ENCODE results near the gene ZFYVE9. TPM values are rescaled to one million over a fixed set of nuclear protein-coding genes. Genes with fewer than 3 reads are reported as not detected.

The ZFYVE9 gene
- total RNA-seq, 1 donor from 2014 or later, result 25.6 TPM

DNA sequence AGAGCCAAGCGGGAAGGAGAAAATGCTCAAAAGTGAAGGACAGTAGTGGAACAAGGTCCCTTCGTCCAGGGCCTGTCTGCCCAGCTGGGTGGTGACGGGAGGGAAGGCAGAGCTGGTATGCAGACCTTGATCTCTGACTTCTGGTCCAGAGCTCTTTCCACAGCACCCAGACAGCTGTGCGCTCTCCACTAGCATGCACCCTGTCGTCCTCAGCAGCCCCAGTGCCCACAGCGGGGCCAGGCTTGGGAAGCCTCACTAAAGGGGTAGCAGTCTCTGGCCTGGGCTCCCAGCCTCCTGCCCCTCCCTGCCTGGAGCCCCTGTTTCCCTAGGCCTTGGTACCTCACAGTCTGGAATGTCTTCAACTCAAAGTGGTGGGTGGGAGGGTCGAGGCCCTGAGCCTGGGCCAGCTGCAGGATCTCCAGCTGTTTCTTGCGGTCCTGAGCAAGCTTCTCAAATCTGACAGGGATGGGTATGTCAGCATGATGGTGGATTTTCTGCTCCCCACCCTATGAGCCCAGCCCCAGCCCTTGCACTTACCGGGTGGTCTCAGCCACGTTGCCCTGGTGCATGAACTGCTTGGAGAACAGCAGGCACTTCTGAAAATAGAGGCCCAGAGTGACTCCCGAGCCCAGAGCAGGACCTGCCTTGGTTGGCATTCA lies 214.1 kb downstream of the ZFYVE9 start:
- H3K27me3 Mint-ChIP-seq (ENCODE audit: unreplicated experiment), result peaks cover 7% of the 10 kb centered on the region
- no peaks in the 10 kb centered on the region for H3K4me1 Mint-ChIP-seq (ENCODE audit: low read depth, unreplicated experiment)
- TF ChIP-seq, protein P1, sequence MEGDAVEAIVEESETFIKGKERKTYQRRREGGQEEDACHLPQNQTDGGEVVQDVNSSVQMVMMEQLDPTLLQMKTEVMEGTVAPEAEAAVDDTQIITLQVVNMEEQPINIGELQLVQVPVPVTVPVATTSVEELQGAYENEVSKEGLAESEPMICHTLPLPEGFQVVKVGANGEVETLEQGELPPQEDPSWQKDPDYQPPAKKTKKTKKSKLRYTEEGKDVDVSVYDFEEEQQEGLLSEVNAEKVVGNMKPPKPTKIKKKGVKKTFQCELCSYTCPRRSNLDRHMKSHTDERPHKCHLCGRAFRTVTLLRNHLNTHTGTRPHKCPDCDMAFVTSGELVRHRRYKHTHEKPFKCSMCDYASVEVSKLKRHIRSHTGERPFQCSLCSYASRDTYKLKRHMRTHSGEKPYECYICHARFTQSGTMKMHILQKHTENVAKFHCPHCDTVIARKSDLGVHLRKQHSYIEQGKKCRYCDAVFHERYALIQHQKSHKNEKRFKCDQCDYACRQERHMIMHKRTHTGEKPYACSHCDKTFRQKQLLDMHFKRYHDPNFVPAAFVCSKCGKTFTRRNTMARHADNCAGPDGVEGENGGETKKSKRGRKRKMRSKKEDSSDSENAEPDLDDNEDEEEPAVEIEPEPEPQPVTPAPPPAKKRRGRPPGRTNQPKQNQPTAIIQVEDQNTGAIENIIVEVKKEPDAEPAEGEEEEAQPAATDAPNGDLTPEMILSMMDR (IDR thresholded peaks at IDR 0.05; ENCODE audit: partially characterized antibody, unreplicated experiment), result no peak
- H3K27ac Mint-ChIP-seq (ENCODE audit: unreplicated experiment), result no peak overlapping the region
- no peak overlapping the region for H3K4me3 Mint-ChIP-seq (ENCODE audit: unreplicated experiment)
- no peak for DNase-seq
- H3K9me3 Mint-ChIP-seq (ENCODE audit: unreplicated experiment), result peaks cover 2% of the 10 kb centered on the region
- peaks cover 19% of the 10 kb centered on the region for H3K36me3 Mint-ChIP-seq (ENCODE audit: unreplicated experiment)

DNA sequence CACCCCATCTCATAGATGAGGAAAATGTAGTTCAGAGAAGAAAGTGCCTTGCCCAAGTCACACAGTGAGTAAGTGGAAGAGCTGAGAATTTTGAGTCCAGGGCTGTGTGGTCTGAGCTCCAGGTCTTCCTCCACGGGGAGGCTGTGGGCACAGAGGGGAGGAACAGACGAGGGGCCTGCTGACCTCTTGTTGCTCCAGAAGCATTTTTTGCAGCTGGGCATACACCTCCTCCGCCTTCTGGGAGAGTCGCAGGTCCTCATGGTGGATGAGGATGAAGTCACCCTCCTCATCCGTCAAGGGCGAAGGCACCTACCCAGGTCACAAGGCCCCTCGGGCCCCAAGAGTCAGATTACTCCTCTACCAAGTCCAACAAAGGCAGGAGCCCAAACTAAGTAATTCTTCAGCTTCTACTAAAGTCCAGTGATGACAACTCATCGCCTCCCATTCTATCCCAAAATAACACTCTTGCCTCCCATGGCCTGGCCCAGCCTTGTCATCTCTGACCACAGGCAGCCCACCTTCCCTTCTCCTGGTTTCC lies 215.0 kb downstream of the ZFYVE9 start:
- peaks cover 11% of the 10 kb centered on the region for H3K27me3 Mint-ChIP-seq (ENCODE audit: unreplicated experiment)
- TF ChIP-seq, protein P1 (IDR thresholded peaks at IDR 0.05; ENCODE audit: partially characterized antibody, unreplicated experiment), result no peak
- no peak overlapping the region for H3K4me3 Mint-ChIP-seq (ENCODE audit: unreplicated experiment)
- no peaks in the 10 kb centered on the region for H3K4me1 Mint-ChIP-seq (ENCODE audit: low read depth, unreplicated experiment)
- H3K9me3 Mint-ChIP-seq (ENCODE audit: unreplicated experiment), result peaks cover 4% of the 10 kb centered on the region
- DNase-seq, result no peak
- peaks cover 25% of the 10 kb centered on the region for H3K36me3 Mint-ChIP-seq (ENCODE audit: unreplicated experiment)
- no peak overlapping the region for H3K27ac Mint-ChIP-seq (ENCODE audit: unreplicated experiment)

DNA sequence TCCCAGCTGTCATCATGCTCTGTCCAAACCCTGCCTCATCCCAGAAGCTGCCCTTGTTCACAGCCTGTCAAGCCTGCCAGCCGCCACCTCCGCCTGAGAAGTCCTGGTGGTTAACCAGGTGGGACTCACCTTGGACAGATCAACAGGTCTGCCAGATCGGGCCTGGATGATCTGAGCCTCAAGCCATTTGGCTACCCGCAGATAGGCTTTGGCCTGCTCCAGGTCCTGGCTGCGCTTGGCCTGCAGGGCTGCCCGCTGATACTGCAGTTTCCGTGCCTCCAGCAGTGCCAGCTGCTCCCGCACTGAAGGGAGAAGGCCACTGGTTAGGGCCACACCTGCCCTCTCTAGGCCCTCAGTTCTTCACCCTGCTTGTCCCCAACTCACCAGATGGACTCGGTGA lies 215.5 kb downstream of the ZFYVE9 start:
- H3K4me3 Mint-ChIP-seq (ENCODE audit: unreplicated experiment), result no peak overlapping the region
- H3K27me3 Mint-ChIP-seq (ENCODE audit: unreplicated experiment), result peaks cover 11% of the 10 kb centered on the region
- H3K36me3 Mint-ChIP-seq (ENCODE audit: unreplicated experiment), result peaks cover 25% of the 10 kb centered on the region
- no peak overlapping the region for H3K27ac Mint-ChIP-seq (ENCODE audit: unreplicated experiment)
- no peak for DNase-seq
- no peaks in the 10 kb centered on the region for H3K4me1 Mint-ChIP-seq (ENCODE audit: low read depth, unreplicated experiment)
- peaks cover 4% of the 10 kb centered on the region for H3K9me3 Mint-ChIP-seq (ENCODE audit: unreplicated experiment)
- TF ChIP-seq, protein P1 (IDR thresholded peaks at IDR 0.05; ENCODE audit: partially characterized antibody, unreplicated experiment), result no peak

DNA sequence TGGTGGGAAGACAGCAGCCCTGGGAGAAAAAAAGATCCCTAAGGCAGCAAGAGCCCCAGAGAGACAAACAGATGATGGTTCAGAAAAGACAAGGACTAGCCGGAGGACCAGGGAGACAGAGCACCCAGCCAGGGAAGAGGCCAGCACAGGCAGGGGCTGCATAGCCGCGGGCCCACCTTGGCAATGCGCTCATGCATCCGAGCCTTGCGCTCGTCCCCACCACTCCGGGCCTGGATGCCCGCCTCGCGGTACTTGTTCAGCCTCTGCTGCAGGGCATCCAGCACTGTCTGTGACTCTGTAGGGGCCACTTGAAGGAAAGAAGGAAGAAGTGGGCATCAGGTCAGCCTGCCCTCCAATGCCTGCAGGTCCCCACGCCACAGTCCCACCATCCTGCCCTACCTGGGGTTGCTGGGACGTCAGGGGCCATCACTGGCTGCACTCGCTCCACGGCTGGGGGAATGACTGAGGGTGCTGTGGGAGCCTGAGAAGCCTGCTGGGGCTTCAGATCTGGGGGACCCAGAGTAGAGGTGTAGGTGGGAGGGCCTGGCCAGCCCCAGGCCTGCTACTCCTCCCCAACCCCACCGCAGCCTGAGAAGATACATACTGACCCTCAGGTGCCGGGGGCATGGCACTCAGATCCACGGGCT lies 217.1 kb downstream of the ZFYVE9 start:
- Mint-ChIP-seq H3K9me3 (ENCODE audit: unreplicated experiment) (peaks cover 4% of the 10 kb centered on the region), H3K27ac (ENCODE audit: unreplicated experiment) (no peak overlapping the region), H3K27me3 (ENCODE audit: unreplicated experiment) (peaks cover 9% of the 10 kb centered on the region), H3K4me1 (ENCODE audit: low read depth, unreplicated experiment) (no peaks in the 10 kb centered on the region), H3K36me3 (ENCODE audit: unreplicated experiment) (peaks cover 19% of the 10 kb centered on the region), H3K4me3 (ENCODE audit: unreplicated experiment) (no peak overlapping the region)
- TF ChIP-seq, protein P1 (IDR thresholded peaks at IDR 0.05; ENCODE audit: partially characterized antibody, unreplicated experiment), result no peak
- DNase-seq, result no peak

Data from glutamatergic neuron (in vitro differentiated cells).